Measurements from ENCODE around the gene GLE1.

Gene GLE1

GRCh38 chr9:128469070-128469469 lies 35.4 kb upstream of the GLE1 start:
- Histone ChIP-seq H3K4me2 (ENCODE audit: low read depth, low read length, poor library complexity, severe bottlenecking) (no peak overlapping the region), H4K20me1 (ENCODE audit: insufficient read depth, low read length, poor library complexity, severe bottlenecking) (no peaks in the 10 kb centered on the region), H3F3A (ENCODE audit: low read depth) (no peaks in the 10 kb centered on the region), H3K4me1 (ENCODE audit: insufficient read depth, low read length, poor library complexity, severe bottlenecking) (peaks cover 6% of the 10 kb centered on the region), H3K79me2 (ENCODE audit: insufficient read depth, low read length) (no peaks in the 10 kb centered on the region), H3K9me2 (replicated peaks; ENCODE audit: low read depth, low read length) (no peaks in the 10 kb centered on the region), H3K4me3 (ENCODE audit: low read length, poor library complexity, severe bottlenecking) (no peak overlapping the region), H3K9ac (ENCODE audit: low read depth, low read length, poor library complexity, severe bottlenecking) (no peak overlapping the region), H2AFZ (ENCODE audit: low read length) (no peak overlapping the region), H3K36me3 (ENCODE audit: insufficient read depth, low read length) (peaks cover 29% of the 10 kb centered on the region; the same call in 1 of the 2 replicates), H3K9me3 (ENCODE audit: insufficient read depth, low read depth, low read length) (no peaks in the 10 kb centered on the region), H3K27me3 (ENCODE audit: insufficient read depth, low read length, poor library complexity, severe bottlenecking) (no peaks in the 10 kb centered on the region)
- TF ChIP-seq EZH2phosphoT487 (IDR thresholded peaks at IDR 0.05; ENCODE audit: borderline replicate concordance): no peak
- TF ChIP-seq, protein P1, sequence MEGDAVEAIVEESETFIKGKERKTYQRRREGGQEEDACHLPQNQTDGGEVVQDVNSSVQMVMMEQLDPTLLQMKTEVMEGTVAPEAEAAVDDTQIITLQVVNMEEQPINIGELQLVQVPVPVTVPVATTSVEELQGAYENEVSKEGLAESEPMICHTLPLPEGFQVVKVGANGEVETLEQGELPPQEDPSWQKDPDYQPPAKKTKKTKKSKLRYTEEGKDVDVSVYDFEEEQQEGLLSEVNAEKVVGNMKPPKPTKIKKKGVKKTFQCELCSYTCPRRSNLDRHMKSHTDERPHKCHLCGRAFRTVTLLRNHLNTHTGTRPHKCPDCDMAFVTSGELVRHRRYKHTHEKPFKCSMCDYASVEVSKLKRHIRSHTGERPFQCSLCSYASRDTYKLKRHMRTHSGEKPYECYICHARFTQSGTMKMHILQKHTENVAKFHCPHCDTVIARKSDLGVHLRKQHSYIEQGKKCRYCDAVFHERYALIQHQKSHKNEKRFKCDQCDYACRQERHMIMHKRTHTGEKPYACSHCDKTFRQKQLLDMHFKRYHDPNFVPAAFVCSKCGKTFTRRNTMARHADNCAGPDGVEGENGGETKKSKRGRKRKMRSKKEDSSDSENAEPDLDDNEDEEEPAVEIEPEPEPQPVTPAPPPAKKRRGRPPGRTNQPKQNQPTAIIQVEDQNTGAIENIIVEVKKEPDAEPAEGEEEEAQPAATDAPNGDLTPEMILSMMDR (conservative IDR thresholded peaks at IDR 0.05; ENCODE audit: low read length): no peak

- peaks cover 6% of the 10 kb centered on the region for H3K4me1 ChIP-seq (ENCODE audit: insufficient read depth, low read length, poor library complexity, severe bottlenecking)
- no peaks in the 10 kb centered on the region for H3K9me3 ChIP-seq (ENCODE audit: insufficient read depth, low read depth, low read length)
- no peaks in the 10 kb centered on the region for H3F3A ChIP-seq (ENCODE audit: low read depth)
- no peak for TF ChIP-seq EZH2phosphoT487 (IDR thresholded peaks at IDR 0.05; ENCODE audit: borderline replicate concordance)
- TF ChIP-seq, protein P1 (conservative IDR thresholded peaks at IDR 0.05; ENCODE audit: low read length): no peak
- H3K36me3 ChIP-seq (ENCODE audit: insufficient read depth, low read length): peaks cover 32% of the 10 kb centered on the region; the same call in 1 of the 2 replicates
- no peaks in the 10 kb centered on the region for H3K27me3 ChIP-seq (ENCODE audit: insufficient read depth, low read length, poor library complexity, severe bottlenecking)
- no peaks in the 10 kb centered on the region for H3K9me2 ChIP-seq (replicated peaks; ENCODE audit: low read depth, low read length)
- no peak overlapping the region for H3K4me3 ChIP-seq (ENCODE audit: low read length, poor library complexity, severe bottlenecking)
- no peak overlapping the region for H3K4me2 ChIP-seq (ENCODE audit: low read depth, low read length, poor library complexity, severe bottlenecking)
- H3K9ac ChIP-seq (ENCODE audit: low read depth, low read length, poor library complexity, severe bottlenecking): no peak overlapping the region
- no peaks in the 10 kb centered on the region for H3K79me2 ChIP-seq (ENCODE audit: insufficient read depth, low read length)
- H4K20me1 ChIP-seq (ENCODE audit: insufficient read depth, low read length, poor library complexity, severe bottlenecking): no peaks in the 10 kb centered on the region
- H2AFZ ChIP-seq (ENCODE audit: low read length): no peak overlapping the region
Observed at GRCh38 chr9:128470560-128470959, 34.0 kb upstream of the GLE1 start.

DNA sequence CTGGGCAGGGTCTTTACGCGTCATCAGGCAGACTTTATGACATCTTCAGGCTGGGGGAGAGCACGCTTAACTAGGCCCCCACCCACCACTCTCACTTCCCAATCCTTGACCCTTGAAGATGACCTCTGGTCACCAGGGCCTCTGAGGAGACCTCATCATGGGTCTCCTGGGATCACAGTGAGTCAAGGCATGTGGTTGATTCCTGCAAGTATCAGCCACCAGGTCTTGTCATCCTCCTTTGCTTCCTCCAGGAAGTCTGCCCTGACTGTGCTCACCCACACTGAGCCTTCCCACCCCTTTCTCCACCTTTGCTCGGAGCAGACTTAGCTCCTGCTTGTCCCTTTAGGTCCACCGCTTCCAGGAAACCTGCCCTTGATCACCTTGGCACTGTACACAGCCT lies 31.4 kb upstream of the GLE1 start:
- H3K4me3 ChIP-seq (ENCODE audit: low read length, poor library complexity, severe bottlenecking): no peak overlapping the region
- no peak overlapping the region for H2AFZ ChIP-seq (ENCODE audit: low read length)
- H3K36me3 ChIP-seq (ENCODE audit: insufficient read depth, low read length): peaks cover 32% of the 10 kb centered on the region; the same call in 1 of the 2 replicates
- no peak for TF ChIP-seq EZH2phosphoT487 (IDR thresholded peaks at IDR 0.05; ENCODE audit: borderline replicate concordance)
- TF ChIP-seq, protein P1 (conservative IDR thresholded peaks at IDR 0.05; ENCODE audit: low read length): no peak
- peaks cover 6% of the 10 kb centered on the region for H3K4me1 ChIP-seq (ENCODE audit: insufficient read depth, low read length, poor library complexity, severe bottlenecking)
- H3K9ac ChIP-seq (ENCODE audit: low read depth, low read length, poor library complexity, severe bottlenecking): no peak overlapping the region
- no peaks in the 10 kb centered on the region for H4K20me1 ChIP-seq (ENCODE audit: insufficient read depth, low read length, poor library complexity, severe bottlenecking)
- H3K9me3 ChIP-seq (ENCODE audit: insufficient read depth, low read depth, low read length): no peaks in the 10 kb centered on the region
- H3F3A ChIP-seq (ENCODE audit: low read depth): no peaks in the 10 kb centered on the region
- H3K79me2 ChIP-seq (ENCODE audit: insufficient read depth, low read length): no peaks in the 10 kb centered on the region
- no peaks in the 10 kb centered on the region for H3K9me2 ChIP-seq (replicated peaks; ENCODE audit: low read depth, low read length)
- H3K4me2 ChIP-seq (ENCODE audit: low read depth, low read length, poor library complexity, severe bottlenecking): no peak overlapping the region
- H3K27me3 ChIP-seq (ENCODE audit: insufficient read depth, low read length, poor library complexity, severe bottlenecking): no peaks in the 10 kb centered on the region
